GM12891 (cell line): ENCODE data around the gene ALK.

ENCODE experiments used
- POLR2A ChIP-seq: IDR thresholded peaks from 2 replicates; pipeline ENCODE4 v1.6.1; 2011; ENCODE audit warnings: low read depth, low read length, control low read depth
- POLR2AphosphoS5 ChIP-seq: IDR thresholded peaks from 2 replicates; pipeline ENCODE4 v1.6.1; 2011; ENCODE audit warnings: low read depth, low read length, control low read depth
- POU2F2 ChIP-seq: IDR thresholded peaks from 2 replicates; pipeline ENCODE4 v1.6.1; 2011; ENCODE audit warnings: low read depth, mild to moderate bottlenecking, control low read depth, low read length, moderate library complexity
- SPI1 ChIP-seq: IDR thresholded peaks from 2 replicates; pipeline ENCODE4 v1.6.1; 2011; ENCODE audit warnings: low read depth, low read length, control low read depth
- TAF1 ChIP-seq: IDR thresholded peaks from 2 replicates; pipeline ENCODE4 v1.6.1; 2011; ENCODE audit warnings: low read depth, low read length, control low read depth

GRCh38 chr2:29962922-29963321 is 41.5 kb upstream of the ALK start:
- no peak for TF ChIP-seq POLR2A
- TF ChIP-seq TAF1 = no peak
- TF ChIP-seq SPI1 = no peak
- TF ChIP-seq POLR2AphosphoS5 = no peak
- TF ChIP-seq POU2F2 = no peak
